Caco-2 (cell line): ENCODE data around the gene TNRC18. TPM values are rescaled to one million over a fixed set of nuclear protein-coding genes. Genes with fewer than 3 reads are reported as not detected.

Source experiments
- BruUV-seq: library from RNA; stranded (reverse); fragments of 400-500 nt; replicated peaks from 2 replicates; lab custom pipeline; 2021; lab: Mats Ljungman, UMichigan
- CTCF ChIA-PET: fragments of 300-600 bp; sonication (Branson Sonifier 250); formaldehyde crosslinking; loops from one replicate; lab custom pipeline; 2022; ENCODE audit warnings: antibody characterized with exemption; lab: Charles Lee
- POLR2A ChIA-PET: fragments of 300-600 bp; sonication (Branson Sonifier 250); formaldehyde crosslinking; loops from one replicate; lab custom pipeline; 2022; ENCODE audit warnings: antibody characterized with exemption; lab: Charles Lee
- DNase-seq, 2 experiments: peaks; one replicate each; pipeline versions ENCODE4 v3.0.0 to v3.0.0-alpha.2; 2020 to 2022
- H3K27me3 ChIP-seq: replicated peaks from 2 replicates; pipeline ENCODE4 v1.6.0; 2011; ENCODE audit warnings: low read length; ENCODE audit not compliant: control insufficient read depth, insufficient read depth
- H3K36me3 ChIP-seq: 2 replicates; pipeline ENCODE4 v1.5.1; 2011; ENCODE audit warnings: low read length; ENCODE audit not compliant: control insufficient read depth, insufficient read depth
- H3K4me1 ChIP-seq: fragments of 250-450 bp; sonication (Bioruptor Pico); 2 replicates; pipeline ENCODE4 v1.5.1; 2020; ENCODE audit warnings: mild to moderate bottlenecking
- H3K4me3 ChIP-seq: 2 replicates; pipeline ENCODE4 v1.5.1; 2011; ENCODE audit warnings: low read depth, mild to moderate bottlenecking, control low read depth, low read length
- H3K9me3 ChIP-seq: fragments of 250-450 bp; sonication (Bioruptor Pico); 2 replicates; pipeline ENCODE4 v1.5.1; 2020; ENCODE audit warnings: mild to moderate bottlenecking, moderate library complexity
- H3K27ac Mint-ChIP-seq: one replicate; pipeline ENCODE4 v1.8.0; 2022; ENCODE audit warnings: mixed read lengths; ENCODE audit not compliant: unreplicated experiment
- H3K27me3 Mint-ChIP-seq: one replicate; pipeline ENCODE4 v1.8.0; 2022; ENCODE audit warnings: mixed read lengths; ENCODE audit not compliant: insufficient read depth, unreplicated experiment
- H3K36me3 Mint-ChIP-seq: one replicate; pipeline ENCODE4 v1.8.0; 2022; ENCODE audit warnings: mild to moderate bottlenecking, mixed read lengths; ENCODE audit not compliant: insufficient read depth, unreplicated experiment
- H3K4me1 Mint-ChIP-seq: one replicate; pipeline ENCODE4 v1.8.0; 2022; ENCODE audit warnings: low read depth, mixed read lengths; ENCODE audit not compliant: unreplicated experiment
- H3K4me3 Mint-ChIP-seq: one replicate; pipeline ENCODE4 v1.8.0; 2022; ENCODE audit warnings: mild to moderate bottlenecking, moderate library complexity, mixed read lengths; ENCODE audit not compliant: unreplicated experiment
- H3K9me3 Mint-ChIP-seq: one replicate; pipeline ENCODE4 v1.8.0; 2022; ENCODE audit warnings: mixed read lengths; ENCODE audit not compliant: unreplicated experiment
- intact Hi-C: fragments of 100-400 bp; cut with micrococcal nuclease; formaldehyde crosslinking; loops from one replicate; pipeline ENCODE4 v1.10.0; 2022; ENCODE audit not compliant: unreplicated experiment
- total RNA-seq: library from RNA; stranded (reverse); gene quantifications from 2 replicates; pipeline ENCODE4 v1.2.3, GENCODE V29; 2022
- TF ChIP-seq, protein P1 (sequence below), 2 experiments: fragments of 200-600 bp in 1 of 2; IDR thresholded peaks; 1 replicate in 1 of 2; 2 replicates in 1 of 2; pipeline versions ENCODE4 v1.5.1 to v1.8.0; 2011 to 2022; ENCODE audit warnings: antibody characterized with exemption in 1 of 2, control low read depth in 1 of 2, inconsistent platforms in 1 of 2, low read depth in 1 of 2, low read length in 1 of 2, mild to moderate bottlenecking in 1 of 2, moderate library complexity in 1 of 2; ENCODE audit not compliant: insufficient read depth in 1 of 2, severe bottlenecking in 1 of 2, unreplicated experiment in 1 of 2

TNRC18 gene
- total RNA-seq, 1 experiment from 2014 or later, result 75.6 TPM

DNA sequence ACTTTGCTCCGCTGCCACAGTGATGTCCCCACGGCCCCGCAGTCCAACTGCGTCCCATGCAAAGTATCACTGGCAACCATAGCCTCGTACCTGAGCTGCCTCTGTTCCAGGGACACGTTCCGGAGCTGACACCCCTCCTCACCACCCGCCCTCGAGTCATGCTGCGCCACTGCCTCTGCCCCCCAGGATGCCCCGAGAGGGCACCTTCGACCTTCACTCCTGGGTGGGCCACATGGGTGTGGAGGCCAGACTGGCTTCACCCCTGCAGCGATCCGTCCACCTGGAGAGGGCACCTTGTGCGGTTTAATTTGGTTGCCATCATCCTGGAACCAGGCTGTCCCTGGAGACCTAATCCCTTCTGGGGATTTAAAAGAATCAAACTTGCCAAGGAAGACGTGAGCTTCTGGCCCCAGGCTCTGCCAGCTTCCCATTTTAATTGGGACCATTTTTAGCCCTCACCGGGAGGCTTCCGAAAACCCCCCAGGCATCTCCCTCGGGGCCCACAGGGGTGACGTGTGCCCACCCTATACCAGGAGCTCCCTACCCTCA lies 19.2 kb upstream of the TNRC18 start:
- CTCF ChIA-PET, result no interaction called here
- H3K36me3 Mint-ChIP-seq, result peaks cover 85% of the 10 kb centered on the region
- H3K27me3 Mint-ChIP-seq, result no peaks in the 10 kb centered on the region
- POLR2A ChIA-PET, result no interaction called here
- no TSS peak for BruUV-seq
- Histone ChIP-seq H3K9me3 (peaks cover 4% of the 10 kb centered on the region), H3K4me3 (no peak overlapping the region), H3K36me3 (no peaks in the 10 kb centered on the region; the same call in 1 of the 2 replicates), H3K27me3 (no peaks in the 10 kb centered on the region), H3K4me1 (peaks cover 8% of the 10 kb centered on the region)
- no peak overlapping the region for H3K27ac Mint-ChIP-seq
- TF ChIP-seq, protein P1, sequence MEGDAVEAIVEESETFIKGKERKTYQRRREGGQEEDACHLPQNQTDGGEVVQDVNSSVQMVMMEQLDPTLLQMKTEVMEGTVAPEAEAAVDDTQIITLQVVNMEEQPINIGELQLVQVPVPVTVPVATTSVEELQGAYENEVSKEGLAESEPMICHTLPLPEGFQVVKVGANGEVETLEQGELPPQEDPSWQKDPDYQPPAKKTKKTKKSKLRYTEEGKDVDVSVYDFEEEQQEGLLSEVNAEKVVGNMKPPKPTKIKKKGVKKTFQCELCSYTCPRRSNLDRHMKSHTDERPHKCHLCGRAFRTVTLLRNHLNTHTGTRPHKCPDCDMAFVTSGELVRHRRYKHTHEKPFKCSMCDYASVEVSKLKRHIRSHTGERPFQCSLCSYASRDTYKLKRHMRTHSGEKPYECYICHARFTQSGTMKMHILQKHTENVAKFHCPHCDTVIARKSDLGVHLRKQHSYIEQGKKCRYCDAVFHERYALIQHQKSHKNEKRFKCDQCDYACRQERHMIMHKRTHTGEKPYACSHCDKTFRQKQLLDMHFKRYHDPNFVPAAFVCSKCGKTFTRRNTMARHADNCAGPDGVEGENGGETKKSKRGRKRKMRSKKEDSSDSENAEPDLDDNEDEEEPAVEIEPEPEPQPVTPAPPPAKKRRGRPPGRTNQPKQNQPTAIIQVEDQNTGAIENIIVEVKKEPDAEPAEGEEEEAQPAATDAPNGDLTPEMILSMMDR (IDR thresholded peaks at IDR 0.05; ENCODE audit: insufficient read depth in 1 of 2, low read depth in 1 of 2, low read length in 1 of 2, severe bottlenecking in 1 of 2, unreplicated experiment in 1 of 2), result no peak
- peak overlapping the region; percentile 22 for H3K4me3 Mint-ChIP-seq
- intact Hi-C loops, result no loop called here
- DNase-seq, result no peak
- no peaks in the 10 kb centered on the region for H3K9me3 Mint-ChIP-seq
- no peaks in the 10 kb centered on the region for H3K4me1 Mint-ChIP-seq

DNA sequence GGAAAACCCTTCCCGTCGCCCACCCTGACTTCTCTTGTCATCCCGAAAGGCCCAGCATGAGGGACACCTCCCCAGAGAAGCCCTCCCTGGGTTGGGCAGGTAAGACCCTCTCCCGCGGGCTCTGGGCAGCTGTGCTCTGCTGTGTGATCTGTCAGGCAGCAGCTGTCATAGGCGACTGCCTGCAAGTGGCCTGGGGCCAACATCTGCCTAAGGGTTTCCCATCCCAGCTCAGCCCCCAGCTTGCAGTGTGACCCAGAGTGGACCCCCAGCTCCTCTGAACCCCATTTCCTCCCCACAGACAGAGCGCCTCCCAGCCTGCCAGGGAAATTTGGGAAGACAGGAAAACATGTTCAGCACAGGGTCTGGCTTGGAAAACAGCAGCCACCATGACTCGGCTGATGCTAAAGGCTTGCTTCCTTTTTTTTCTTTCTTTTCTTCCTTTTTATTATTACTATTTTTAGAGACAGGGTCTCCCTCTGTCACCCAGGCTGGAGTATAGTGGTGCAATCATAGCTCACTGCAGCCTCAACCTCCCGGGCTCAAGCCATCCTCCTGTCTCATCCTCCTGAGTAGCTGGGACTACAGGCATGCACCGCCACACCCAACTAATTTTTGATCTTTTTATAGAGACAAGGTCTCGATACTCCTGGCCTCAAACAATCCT lies 18.3 kb upstream of the TNRC18 start:
- H3K9me3 ChIP-seq, result peaks cover 12% of the 10 kb centered on the region

More for the DNA sequence above, 18.3 kb upstream of the TNRC18 start:
- Mint-ChIP-seq H3K27me3 (no peaks in the 10 kb centered on the region), H3K9me3 (no peaks in the 10 kb centered on the region), H3K27ac (peak overlapping the region; percentile 40), H3K36me3 (peaks cover 83% of the 10 kb centered on the region), H3K4me1 (no peaks in the 10 kb centered on the region), H3K4me3 (no peak overlapping the region)
- peaks cover 3% of the 10 kb centered on the region; the same call in 1 of the 2 replicates for H3K36me3 ChIP-seq
- DNase-seq, result no peak
- BruUV-seq, result no TSS peak
- H3K4me1 ChIP-seq, result peaks cover 8% of the 10 kb centered on the region
- TF ChIP-seq, protein P1 (IDR thresholded peaks at IDR 0.05; ENCODE audit: insufficient read depth in 1 of 2, low read depth in 1 of 2, low read length in 1 of 2, severe bottlenecking in 1 of 2, unreplicated experiment in 1 of 2), result no peak
- no peak overlapping the region for H3K4me3 ChIP-seq
- H3K27me3 ChIP-seq, result no peaks in the 10 kb centered on the region
- ChIA-PET POLR2A (no interaction called here), CTCF (interaction anchor here (0.6 to 0.8 kb wide), 3 partner anchors 11 to 813 kb away, joined by 3 to 6 read pairs (median 3); no protein-coding TSS in a partner anchor)
- intact Hi-C loops, result no loop called here
